GM12878 (cell line): Measurements from ENCODE around the gene OMP. TPM values are rescaled to one million over a fixed set of nuclear protein-coding genes. Genes with fewer than 3 reads are reported as not detected.

Experiments used
- ATAC-seq: fragments of 200-7000 bp; cut with Tn5 transposase; 3 replicates; pipeline ENCODE4 v1.9.1; 2020; ENCODE audit warnings: mild to moderate bottlenecking, moderate library complexity
- BruUV-seq: library from RNA; stranded (reverse); fragments of 400-500 nt; replicated peaks from 2 replicates; lab custom pipeline; 2021; lab: Mats Ljungman, UMichigan
- CTCF ChIA-PET: fragments of 300-600 bp; sonication (Branson Sonifier 250); formaldehyde crosslinking; extraction: SDS; loops from one replicate; lab custom pipeline; 2021; ENCODE audit warnings: inconsistent platforms; lab: Yijun Ruan, JAX
- POLR2A ChIA-PET: fragments of 350-600 bp; formaldehyde crosslinking; extraction: SDS; loops from one replicate; lab custom pipeline; 2021; ENCODE audit warnings: inconsistent platforms; lab: Charles Lee
- RAD21 ChIA-PET: fragments of 300-600 bp; sonication (Branson Sonifier 250); formaldehyde crosslinking; loops from one replicate; lab custom pipeline; 2023; ENCODE audit warnings: antibody characterized with exemption; ENCODE audit not compliant: unreplicated experiment; lab: Charles Lee
- SMC1A ChIA-PET: fragments of 300-600 bp; sonication (Branson Sonifier 250); formaldehyde crosslinking; loops from one replicate; lab custom pipeline; 2023; ENCODE audit not compliant: unreplicated experiment, uncharacterized antibody; lab: Charles Lee
- DNase-seq: peaks from one replicate; pipeline ENCODE4 v3.0.0-alpha.2; 2011; ENCODE audit warnings: low read depth, low spot score
- FAIRE-seq: peaks from 3 replicates; lab custom pipeline; 2011; peaks lifted over from hg19 to GRCh38; lab: Jason Lieb, UNC
- H2AFZ ChIP-seq: 2 replicates; pipeline ENCODE4 v1.6.0; 2011; ENCODE audit warnings: low read depth, low read length, control low read depth; ENCODE audit not compliant: control insufficient read depth
- H3K27ac ChIP-seq: 2 replicates; pipeline ENCODE4 v1.5.1; 2011; ENCODE audit warnings: control low read depth; ENCODE audit not compliant: control insufficient read depth, insufficient read depth
- H3K27me3 ChIP-seq, 2 experiments: replicated peaks in 1 of 2; 2 replicates each; pipeline versions ENCODE4 v1.6.0 to v1.6.1; 2011; ENCODE audit warnings: low read length in 1 of 2; ENCODE audit not compliant: control insufficient read depth in 2 of 2, insufficient read depth in 2 of 2
- H3K36me3 ChIP-seq, 2 experiments: 2 replicates each; pipeline ENCODE4 v1.5.1; 2011; ENCODE audit warnings: low read length in 1 of 2; ENCODE audit not compliant: control insufficient read depth in 2 of 2, insufficient read depth in 2 of 2
- H3K4me1 ChIP-seq: 2 replicates; pipeline ENCODE4 v1.6.1; 2011; ENCODE audit warnings: mild to moderate bottlenecking, low read length, moderate library complexity, mixed read lengths; ENCODE audit not compliant: control insufficient read depth, insufficient read depth
- H3K4me2 ChIP-seq: 2 replicates; pipeline ENCODE4 v1.6.0; 2011; ENCODE audit warnings: control low read depth; ENCODE audit not compliant: control insufficient read depth, insufficient read depth
- H3K4me3 ChIP-seq: fragments of 200-600 bp; sonication (generic); 2 replicates; pipeline ENCODE4 v1.5.1; 2016
- H3K79me2 ChIP-seq: 2 replicates; pipeline ENCODE4 v1.6.0; 2011; ENCODE audit warnings: low read length; ENCODE audit not compliant: control insufficient read depth, insufficient read depth
- H3K9ac ChIP-seq: 2 replicates; pipeline ENCODE4 v1.8.0; 2011; ENCODE audit warnings: low read length, control low read depth, mixed read lengths; ENCODE audit not compliant: control insufficient read depth, insufficient read depth
- H3K9me3 ChIP-seq: replicated peaks from 3 replicates; pipeline ENCODE4 v1.5.1; 2011; ENCODE audit warnings: mild to moderate bottlenecking, low read length; ENCODE audit not compliant: control insufficient read depth, insufficient read depth
- H4K20me1 ChIP-seq: 2 replicates; pipeline ENCODE4 v1.6.0; 2011; ENCODE audit not compliant: control insufficient read depth, insufficient read depth
- CEBPB ChIP-seq, 2 experiments: fragments of 150-350 bp in 1 of 2; IDR thresholded peaks; 2 replicates each; pipeline ENCODE4 v1.6.1; 2012 to 2014; ENCODE audit warnings: low read depth in 2 of 2, low read length in 2 of 2, borderline replicate concordance in 1 of 2, inconsistent platforms in 1 of 2
- HDAC6 ChIP-seq: fragments of 200-600 bp; sonication (generic); IDR thresholded peaks from one replicate; pipeline ENCODE4 v1.8.0; 2017; ENCODE audit warnings: antibody characterized with exemption; ENCODE audit not compliant: unreplicated experiment
- MYC ChIP-seq: IDR thresholded peaks from 2 replicates; pipeline ENCODE4 v1.6.1; 2011; ENCODE audit warnings: mild to moderate bottlenecking, low read length, moderate library complexity, inconsistent platforms; ENCODE audit not compliant: insufficient read depth, insufficient replicate concordance, insufficient read length, severe bottlenecking
- NFIC ChIP-seq: IDR thresholded peaks from 2 replicates; pipeline ENCODE4 v1.6.1; 2012; ENCODE audit warnings: low read depth, mild to moderate bottlenecking, inconsistent platforms, low read length, moderate library complexity
- NFXL1 ChIP-seq: fragments of 450-650 bp; IDR thresholded peaks from 2 replicates; pipeline ENCODE4 v1.6.1; 2017; ENCODE audit warnings: antibody characterized with exemption, mild to moderate bottlenecking, borderline replicate concordance
- NFYA ChIP-seq: IDR thresholded peaks from 2 replicates; pipeline ENCODE4 v1.6.1; 2011; ENCODE audit warnings: low read depth, mild to moderate bottlenecking, low read length, improper control_type of control experiment, borderline replicate concordance
- SMARCA5 ChIP-seq: fragments of 450-650 bp; IDR thresholded peaks from 2 replicates; pipeline ENCODE4 v1.6.1; 2017; ENCODE audit warnings: mild to moderate bottlenecking
- SREBF1 ChIP-seq: IDR thresholded peaks from 2 replicates; pipeline ENCODE4 v1.6.1; 2012; ENCODE audit warnings: mild to moderate bottlenecking, low read length
- SREBF2 ChIP-seq: IDR thresholded peaks from 2 replicates; pipeline ENCODE4 v1.6.1; 2012; ENCODE audit warnings: mild to moderate bottlenecking, low read length
- ZBTB33 ChIP-seq: fragments of 450-650 bp; IDR thresholded peaks from 2 replicates; pipeline ENCODE4 v1.6.1; 2017; ENCODE audit warnings: mild to moderate bottlenecking
- WGBS: methylation state at CpG from one replicate; pipeline ENCODE4 v1.1.6; 2016; ENCODE audit warnings: low lambda C conversion rate; ENCODE audit not compliant: insufficient replicate concordance, insufficient coverage; ENCODE audit errors: missing lambda C conversion rate; 5-methylcytosine and 5-hydroxymethylcytosine counted together
- in situ Hi-C: fragments of 300-500 bp; cut with MboI; formaldehyde crosslinking; loops from 9 replicates; pipeline ENCODE4 v1.14.3; 2018; ENCODE audit warnings: mixed read lengths
- intact Hi-C: fragments of 100-400 bp; cut with micrococcal nuclease; formaldehyde crosslinking; loops from one replicate; pipeline ENCODE4 v1.14.2; 2022; ENCODE audit not compliant: unreplicated experiment
- polyA plus RNA-seq, 11 experiments: library from polyadenylated mRNA; depleted of rRNA in 4 of 11; unstranded in 6 of 11; stranded (reverse) in 5 of 11; fragments of >200 nt; fragmentation: Nextera tagmentation in 4 of 11; fragmentation: Illumina TruSeq in 1 of 11; extraction: Ambion mirVana in 4 of 11; extraction: Trizol in 1 of 11; gene quantifications; 1 replicate in 1 of 11; 2 replicates in 10 of 11; pipeline versions ENCODE4 v1.2.1 to v1.2.3, GENCODE V29; 2011 to 2016; ENCODE audit warnings: inconsistent platforms in 2 of 11, missing spikeins in 2 of 11, low read depth in 1 of 11
- total RNA-seq, 4 experiments: library from RNA; depleted of rRNA in 3 of 4; stranded (reverse); fragments of >200 nt in 3 of 4; fragmentation: Illumina TruSeq in 1 of 4; extraction: Trizol in 1 of 4; gene quantifications; 2 replicates each; pipeline versions ENCODE4 v1.2.1 to v1.2.3, GENCODE V29; 2013 to 2021

Gene OMP
- total and polyA plus RNA-seq, 10 of the 15 experiments (the other 5 are each of a cell fraction or from before 2014, with no cell fraction given): not detected

DNA sequence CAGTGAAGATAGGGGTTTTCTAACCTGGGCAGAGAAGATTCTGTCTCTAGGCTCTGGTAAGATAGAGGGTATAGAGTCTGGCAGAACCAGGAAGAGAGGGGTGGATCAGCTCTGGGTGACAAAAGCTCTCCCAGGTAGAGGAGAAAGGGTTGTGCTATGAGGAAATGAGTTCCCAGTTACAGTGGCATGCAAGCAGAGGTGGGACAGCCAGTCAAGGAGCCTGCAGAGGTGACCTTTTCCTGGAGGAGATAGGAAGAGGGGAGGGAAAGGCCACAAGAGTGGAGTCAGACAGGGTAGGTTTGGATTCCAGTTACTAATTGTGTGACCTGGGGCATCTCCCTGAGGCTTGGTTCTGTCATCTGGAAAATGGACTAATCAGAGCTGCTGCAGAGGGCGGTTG is 39.2 kb upstream of the OMP start (continued):
- TF ChIP-seq SREBF1 (no peak), SREBF2 (no peak)

DNA sequence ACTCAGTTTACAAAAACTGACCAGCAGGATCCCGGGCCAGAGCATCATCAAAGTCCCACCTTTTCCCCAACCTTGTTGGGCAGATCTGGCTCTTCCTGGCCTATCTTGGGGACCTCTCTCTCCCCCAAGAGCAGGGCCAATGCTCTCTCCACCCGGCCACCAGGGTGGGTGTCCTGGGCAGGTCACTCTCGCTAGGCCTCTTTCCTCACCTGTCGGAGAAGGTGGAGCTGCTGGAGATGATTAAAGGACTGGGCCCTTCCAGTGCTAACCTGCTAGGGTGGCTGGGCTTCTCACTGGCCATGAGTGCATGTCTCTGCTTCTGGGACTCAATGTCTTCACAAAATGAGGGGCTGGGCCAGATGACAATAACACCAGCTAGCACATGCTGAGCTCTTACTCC is 38.8 kb upstream of the OMP start:
- ChIA-PET CTCF (interaction anchor here (1.3 to 5.7 kb wide), 3 partner anchors 13 to 144 kb away, joined by 4 to 38 read pairs (median 4); no protein-coding TSS in a partner anchor), RAD21 (no interaction called here), POLR2A (no interaction called here), SMC1A (interaction anchor here (1.0 to 1.7 kb wide), 2 partner anchors 9 to 27 kb away, joined by 4 to 8 read pairs; no protein-coding TSS in a partner anchor)
- H4K20me1 ChIP-seq: no peaks in the 10 kb centered on the region
- BruUV-seq: no TSS peak
- no peak for DNase-seq
- in situ Hi-C loops: no loop called here
- ATAC-seq: no peak
- no peaks in the 10 kb centered on the region for H3K36me3 ChIP-seq
- FAIRE-seq: no peak
- H3K4me3 ChIP-seq: no peak overlapping the region
- no peak overlapping the region for H2AFZ ChIP-seq
- TF ChIP-seq MYC (no peak), HDAC6 (no peak), NFXL1 (no peak), SMARCA5 (no peak), ZBTB33 (no peak), CEBPB (IDR thresholded peaks at IDR 0.05; ENCODE audit: borderline replicate concordance in 1 of 2, low read depth in 2 of 2, low read length in 2 of 2) (no peak), NFYA (no peak), NFIC (no peak)
- H3K79me2 ChIP-seq: no peaks in the 10 kb centered on the region
- intact Hi-C loops: no loop called here
- no peak overlapping the region for H3K9ac ChIP-seq
- no peak overlapping the region for H3K4me2 ChIP-seq
- H3K27me3 ChIP-seq: peaks cover 0 to 1% of the 10 kb centered on the region in 2 experiments; a peak in 1 of 4 replicates
- peaks cover 6% of the 10 kb centered on the region for H3K4me1 ChIP-seq
- H3K9me3 ChIP-seq: no peaks in the 10 kb centered on the region; the same call in 2 of the 3 replicates
- no peak overlapping the region for H3K27ac ChIP-seq
- WGBS: 42% methylated on average over 4 of the region's 4 CpGs
